Endothelial cell of umbilical vein (primary cell): ENCODE results near the gene GCNT2.

Experiments used
- MYC ChIP-seq: IDR thresholded peaks from one replicate; pipeline ENCODE4 v1.6.1; 2011; ENCODE audit warnings: mild to moderate bottlenecking, low read depth, low read length
- TF ChIP-seq, protein P1 (sequence below), 2 donors: IDR thresholded peaks; 1 replicate in 1 of 2; 2 replicates in 1 of 2; pipeline ENCODE4 v1.5.1; 2011; ENCODE audit warnings: low read length in 2 of 2, mild to moderate bottlenecking in 2 of 2, moderate library complexity in 2 of 2, control low read depth in 1 of 2, inconsistent platforms in 1 of 2, low read depth in 1 of 2; ENCODE audit not compliant: insufficient read depth in 1 of 2; ENCODE audit errors: extremely low read depth in 1 of 2

DNA sequence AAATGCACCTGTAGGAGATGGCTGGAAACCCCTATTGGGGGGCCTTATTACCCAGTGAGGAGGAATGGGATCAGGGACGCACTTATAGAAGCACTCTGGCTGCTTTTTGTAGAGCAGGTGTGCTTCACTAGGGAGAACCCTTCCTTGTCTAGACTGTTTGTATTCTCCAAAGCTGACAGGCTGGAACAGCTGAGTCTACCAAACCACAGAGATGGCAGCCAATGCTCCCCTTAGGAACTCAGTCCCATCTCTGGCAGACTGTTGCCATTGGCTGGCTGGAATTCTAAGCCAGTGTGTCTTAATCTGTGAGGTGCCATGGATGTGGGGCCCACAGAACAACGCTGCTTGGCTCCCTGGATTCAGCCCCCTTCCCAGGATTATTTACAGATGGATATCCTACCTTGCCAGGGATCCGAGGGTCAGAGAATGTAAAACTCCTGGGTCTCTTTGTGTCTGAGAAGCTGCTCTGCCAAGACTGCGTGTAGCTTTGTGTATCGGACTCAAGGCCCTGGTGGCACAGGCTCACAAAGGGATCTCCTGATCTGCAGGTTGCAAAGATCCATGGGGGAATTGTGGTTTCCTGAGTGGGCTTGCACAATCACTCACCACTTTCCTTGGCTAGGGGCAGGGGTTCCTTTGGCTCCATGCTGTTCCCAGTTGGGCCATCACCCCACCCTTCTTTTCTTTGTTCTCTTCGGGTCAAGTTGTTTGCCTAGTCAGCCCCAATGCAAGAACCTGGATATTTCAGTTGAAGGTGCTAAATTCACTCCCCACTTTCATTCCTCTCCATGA lies 147.2 kb downstream of the GCNT2 start:
- TF ChIP-seq, protein P1, sequence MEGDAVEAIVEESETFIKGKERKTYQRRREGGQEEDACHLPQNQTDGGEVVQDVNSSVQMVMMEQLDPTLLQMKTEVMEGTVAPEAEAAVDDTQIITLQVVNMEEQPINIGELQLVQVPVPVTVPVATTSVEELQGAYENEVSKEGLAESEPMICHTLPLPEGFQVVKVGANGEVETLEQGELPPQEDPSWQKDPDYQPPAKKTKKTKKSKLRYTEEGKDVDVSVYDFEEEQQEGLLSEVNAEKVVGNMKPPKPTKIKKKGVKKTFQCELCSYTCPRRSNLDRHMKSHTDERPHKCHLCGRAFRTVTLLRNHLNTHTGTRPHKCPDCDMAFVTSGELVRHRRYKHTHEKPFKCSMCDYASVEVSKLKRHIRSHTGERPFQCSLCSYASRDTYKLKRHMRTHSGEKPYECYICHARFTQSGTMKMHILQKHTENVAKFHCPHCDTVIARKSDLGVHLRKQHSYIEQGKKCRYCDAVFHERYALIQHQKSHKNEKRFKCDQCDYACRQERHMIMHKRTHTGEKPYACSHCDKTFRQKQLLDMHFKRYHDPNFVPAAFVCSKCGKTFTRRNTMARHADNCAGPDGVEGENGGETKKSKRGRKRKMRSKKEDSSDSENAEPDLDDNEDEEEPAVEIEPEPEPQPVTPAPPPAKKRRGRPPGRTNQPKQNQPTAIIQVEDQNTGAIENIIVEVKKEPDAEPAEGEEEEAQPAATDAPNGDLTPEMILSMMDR (IDR thresholded peaks at IDR 0.05; ENCODE audit: extremely low read depth in 1 of 2, insufficient read depth in 1 of 2, low read depth in 1 of 2, low read length in 2 of 2), result no peak
- TF ChIP-seq MYC, result no peak
